Gastrocnemius medialis (tissue), 4 donors: ENCODE measurements around the gene MIGA2.

ENCODE experiments used
- POLR2A ChIP-seq, 2 donors: fragments of 450-650 bp; IDR thresholded peaks; one replicate each; pipeline ENCODE4 v1.6.1; 2017; ENCODE audit warnings: antibody characterized with exemption in 2 of 2, mild to moderate bottlenecking in 2 of 2, moderate library complexity in 2 of 2
- TF ChIP-seq, protein P1 (sequence below), 5 experiments: fragments of 450-650 bp in 3 of 5; fragments of 200-600 bp in 2 of 5; sonication (generic) in 2 of 5; IDR thresholded peaks in 4 of 5; conservative IDR thresholded peaks in 1 of 5; 1 replicate in 4 of 5; 2 replicates in 1 of 5; pipeline ENCODE4 v1.5.1; 2016 to 2019; ENCODE audit warnings: antibody characterized with exemption in 5 of 5, mild to moderate bottlenecking in 3 of 5, moderate library complexity in 3 of 5

DNA sequence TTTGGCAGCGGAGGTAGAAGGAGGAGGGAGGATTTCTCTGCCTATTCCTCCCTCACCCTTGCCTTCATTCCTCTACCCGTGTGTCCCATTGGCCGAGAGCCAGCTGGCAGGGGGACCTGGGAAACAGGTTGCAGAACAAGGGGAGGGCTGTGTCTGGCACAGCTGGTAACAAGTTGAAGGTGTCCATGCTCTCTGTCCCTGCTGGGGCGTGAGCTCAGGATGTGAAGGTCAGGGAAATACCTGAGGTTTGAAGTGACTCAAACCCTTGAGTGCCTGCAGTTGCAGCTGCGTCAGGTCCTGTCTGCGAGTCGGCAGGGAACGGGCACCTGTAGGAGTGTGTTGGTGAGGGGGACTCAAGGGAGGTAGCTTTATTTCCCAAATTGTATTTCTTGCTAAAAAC is 16.2 kb downstream of the MIGA2 start:
- TF ChIP-seq, protein P1, sequence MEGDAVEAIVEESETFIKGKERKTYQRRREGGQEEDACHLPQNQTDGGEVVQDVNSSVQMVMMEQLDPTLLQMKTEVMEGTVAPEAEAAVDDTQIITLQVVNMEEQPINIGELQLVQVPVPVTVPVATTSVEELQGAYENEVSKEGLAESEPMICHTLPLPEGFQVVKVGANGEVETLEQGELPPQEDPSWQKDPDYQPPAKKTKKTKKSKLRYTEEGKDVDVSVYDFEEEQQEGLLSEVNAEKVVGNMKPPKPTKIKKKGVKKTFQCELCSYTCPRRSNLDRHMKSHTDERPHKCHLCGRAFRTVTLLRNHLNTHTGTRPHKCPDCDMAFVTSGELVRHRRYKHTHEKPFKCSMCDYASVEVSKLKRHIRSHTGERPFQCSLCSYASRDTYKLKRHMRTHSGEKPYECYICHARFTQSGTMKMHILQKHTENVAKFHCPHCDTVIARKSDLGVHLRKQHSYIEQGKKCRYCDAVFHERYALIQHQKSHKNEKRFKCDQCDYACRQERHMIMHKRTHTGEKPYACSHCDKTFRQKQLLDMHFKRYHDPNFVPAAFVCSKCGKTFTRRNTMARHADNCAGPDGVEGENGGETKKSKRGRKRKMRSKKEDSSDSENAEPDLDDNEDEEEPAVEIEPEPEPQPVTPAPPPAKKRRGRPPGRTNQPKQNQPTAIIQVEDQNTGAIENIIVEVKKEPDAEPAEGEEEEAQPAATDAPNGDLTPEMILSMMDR (IDR thresholded peaks at IDR 0.05 in 4 of 5, conservative IDR thresholded peaks at IDR 0.05 in 1 of 5): no peak
- TF ChIP-seq POLR2A (IDR thresholded peaks at IDR 0.05): no peak
